Lung (tissue), 12 donors: Measurements from ENCODE around the gene WNT7B. TPM values are rescaled to one million over a fixed set of nuclear protein-coding genes. Genes with fewer than 3 reads are reported as not detected.
A peak's percentile ranks its signal among the peaks of the same experiment; 100 is the strongest.

Experiments used
- ATAC-seq: fragments of 200-7000 bp; cut with Tn5 transposase; one replicate; pipeline ENCODE4 v1.9.1; 2020; ENCODE audit warnings: moderate number of reproducible peaks; ENCODE audit not compliant: insufficient read depth, low FRiP score
- DNase-seq, 3 donors: peaks; one replicate each; pipeline ENCODE4 v3.0.0-alpha.2; 2013 to 2017
- H3K27ac ChIP-seq, 2 donors: one replicate each; pipeline ENCODE4 v1.5.1; 2013; ENCODE audit warnings: mild to moderate bottlenecking in 2 of 2, moderate library complexity in 2 of 2, control low read depth in 1 of 2, inconsistent platforms in 1 of 2, low read depth in 1 of 2, low read length in 1 of 2
- H3K27me3 ChIP-seq, 3 donors: one replicate each; pipeline ENCODE4 v1.5.1; 2013; ENCODE audit warnings: low read length in 2 of 3; ENCODE audit not compliant: control insufficient read depth in 3 of 3, insufficient read depth in 3 of 3
- H3K36me3 ChIP-seq, 4 donors: one replicate each; pipeline ENCODE4 v1.5.1; 2013; ENCODE audit warnings: low read length in 4 of 4, mild to moderate bottlenecking in 1 of 4, moderate library complexity in 1 of 4; ENCODE audit not compliant: control insufficient read depth in 4 of 4, insufficient read depth in 4 of 4
- H3K4me1 ChIP-seq, 5 donors: one replicate each; pipeline ENCODE4 v1.5.1; 2013; ENCODE audit warnings: low read length in 5 of 5, mild to moderate bottlenecking in 2 of 5, moderate library complexity in 1 of 5; ENCODE audit not compliant: control insufficient read depth in 5 of 5, insufficient read depth in 5 of 5
- H3K4me3 ChIP-seq: one replicate; pipeline ENCODE4 v1.5.1; 2013; ENCODE audit warnings: mild to moderate bottlenecking, control low read depth, moderate library complexity
- H3K9ac ChIP-seq, 2 donors: one replicate each; pipeline ENCODE4 v1.5.1; 2013; ENCODE audit warnings: low read length in 2 of 2, control low read depth in 1 of 2; ENCODE audit not compliant: insufficient read depth in 1 of 2
- H3K9me3 ChIP-seq, 4 donors: one replicate each; pipeline ENCODE4 v1.5.1; 2013; ENCODE audit warnings: low read length in 3 of 4, mild to moderate bottlenecking in 1 of 4, moderate library complexity in 1 of 4; ENCODE audit not compliant: control insufficient read depth in 4 of 4, insufficient read depth in 3 of 4
- CTCF ChIP-seq: IDR thresholded peaks from 2 replicates; pipeline ENCODE4 v1.5.1; 2012; ENCODE audit warnings: mild to moderate bottlenecking; ENCODE audit errors: control extremely low read depth, extremely low read depth
- WGBS, 2 donors: extraction: QIAGEN DNeasy Blood & Tissue Kit; methylation state at CpG; one replicate each; pipeline ENCODE4 v1.1.7; 2013; 5-methylcytosine and 5-hydroxymethylcytosine counted together
- polyA plus RNA-seq, 2 donors: library from polyadenylated mRNA; stranded (reverse); fragments of 200-250 nt; gene quantifications; one replicate each; pipeline ENCODE4 v1.2.1, GENCODE V29; 2013
- total RNA-seq, 2 donors: library from RNA; depleted of rRNA in 1 of 2; stranded (reverse); fragments of >200 nt in 1 of 2; gene quantifications; one replicate each; pipeline ENCODE4 v1.2.1, GENCODE V29; 2014 to 2021
- donor health status: control.
- donor health status: control.
- donor health status: Bipolar disorder and iron deficiency.
- donor health status: healthy.
- donor health status: DM: yes; HTN: yes; CAD: no.

WNT7B gene
- total and polyA plus RNA-seq, 4 donors = 3.5 to 12.5 (median 6.5) TPM

DNA sequence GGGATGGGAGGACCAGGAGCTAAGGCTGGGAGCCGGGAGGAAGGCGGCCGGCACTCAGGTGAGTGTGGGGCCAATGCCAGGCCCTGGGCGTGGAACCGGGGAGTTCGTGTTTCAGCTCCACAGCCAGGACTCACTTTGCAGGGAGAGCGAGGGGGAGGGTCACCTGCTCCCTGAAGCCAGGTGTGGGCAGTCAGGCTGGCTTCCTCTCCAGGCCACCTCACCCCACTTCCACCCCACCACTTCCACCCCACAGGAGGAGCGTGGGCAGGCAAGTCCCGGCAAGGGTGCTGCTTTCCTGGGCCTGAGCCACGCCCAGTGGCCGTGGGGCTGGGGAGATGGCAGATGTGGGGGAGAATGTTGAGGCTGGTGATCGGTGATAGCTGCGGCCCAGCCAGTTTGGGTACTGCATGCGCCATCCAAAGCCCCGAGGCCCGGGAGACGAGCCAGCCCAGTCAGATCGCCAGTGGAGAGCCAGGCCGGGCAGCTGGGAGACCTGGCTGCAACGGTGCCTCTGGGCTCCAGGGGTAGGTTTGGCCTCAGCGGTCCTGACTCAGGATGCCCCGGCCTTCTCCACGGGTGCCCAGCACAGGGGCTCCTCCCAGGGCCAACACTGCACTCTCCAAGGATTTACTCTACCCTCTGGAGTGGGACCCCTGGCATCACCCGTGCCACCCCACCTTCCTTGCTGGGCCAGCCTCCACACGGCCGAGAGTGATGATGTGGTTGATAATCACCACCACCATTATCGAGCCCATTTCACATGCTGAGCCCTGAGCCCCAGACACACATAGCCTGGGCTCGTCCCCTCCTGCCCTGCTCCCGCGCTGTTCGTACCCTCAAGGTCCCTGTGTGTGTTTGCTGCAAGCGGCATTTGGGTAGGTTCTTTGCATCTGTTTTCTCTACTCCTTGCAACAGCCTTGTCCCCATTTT is 93.8 kb downstream of the WNT7B start:
- WGBS, 2 donors = 81 to 87% methylated on average over 32 of the region's 32 CpGs
- peaks cover 0 to 3% (median 0%) of the 10 kb centered on the region in 4 donors for H3K9me3 ChIP-seq
- H3K27ac ChIP-seq = no peak overlapping the region
- ATAC-seq (no peak), DNase-seq (peak in 1 of 3 donors; percentile 8)
- peaks cover 5 to 23% (median 19%) of the 10 kb centered on the region in 3 donors for H3K27me3 ChIP-seq
- H3K9ac ChIP-seq = no peak overlapping the region
- H3K4me3 ChIP-seq = no peak overlapping the region
- H3K36me3 ChIP-seq = no peaks in the 10 kb centered on the region
- TF ChIP-seq CTCF = no peak
- peaks cover 0 to 18% (median 6%) of the 10 kb centered on the region in 5 donors for H3K4me1 ChIP-seq

DNA sequence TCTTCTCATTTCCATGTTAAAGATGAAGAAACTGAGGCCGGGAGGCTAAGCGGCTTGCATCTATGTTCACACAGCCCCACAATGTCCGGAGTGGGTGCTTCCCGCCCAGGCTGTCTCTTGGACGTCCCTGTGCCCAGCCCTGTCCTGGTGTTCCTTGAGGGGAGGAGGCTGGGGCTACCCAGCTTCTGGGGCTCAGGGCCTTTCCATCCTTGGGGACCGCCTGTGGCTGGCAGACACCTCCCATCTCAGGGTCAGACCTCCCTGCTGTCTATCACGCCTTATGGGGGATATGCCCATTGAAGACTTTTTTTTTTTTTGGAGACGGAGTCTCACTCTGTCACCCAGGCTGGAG is 95.5 kb downstream of the WNT7B start:
- H3K9me3 ChIP-seq = no peaks in the 10 kb centered on the region
- no peak overlapping the region for H3K27ac ChIP-seq
- peaks cover 5 to 33% (median 22%) of the 10 kb centered on the region in 3 donors for H3K27me3 ChIP-seq
- no peak for TF ChIP-seq CTCF
- DNase-seq (peak in 1 of 3 donors; percentile 7), ATAC-seq (no peak)
- no peaks in the 10 kb centered on the region for H3K36me3 ChIP-seq
- H3K4me3 ChIP-seq = no peak overlapping the region
- peaks cover 0 to 27% (median 5%) of the 10 kb centered on the region in 5 donors for H3K4me1 ChIP-seq
- 85 to 86% methylated on average over 8 of the region's 8 CpGs for WGBS, 2 donors
- no peak overlapping the region for H3K9ac ChIP-seq

DNA sequence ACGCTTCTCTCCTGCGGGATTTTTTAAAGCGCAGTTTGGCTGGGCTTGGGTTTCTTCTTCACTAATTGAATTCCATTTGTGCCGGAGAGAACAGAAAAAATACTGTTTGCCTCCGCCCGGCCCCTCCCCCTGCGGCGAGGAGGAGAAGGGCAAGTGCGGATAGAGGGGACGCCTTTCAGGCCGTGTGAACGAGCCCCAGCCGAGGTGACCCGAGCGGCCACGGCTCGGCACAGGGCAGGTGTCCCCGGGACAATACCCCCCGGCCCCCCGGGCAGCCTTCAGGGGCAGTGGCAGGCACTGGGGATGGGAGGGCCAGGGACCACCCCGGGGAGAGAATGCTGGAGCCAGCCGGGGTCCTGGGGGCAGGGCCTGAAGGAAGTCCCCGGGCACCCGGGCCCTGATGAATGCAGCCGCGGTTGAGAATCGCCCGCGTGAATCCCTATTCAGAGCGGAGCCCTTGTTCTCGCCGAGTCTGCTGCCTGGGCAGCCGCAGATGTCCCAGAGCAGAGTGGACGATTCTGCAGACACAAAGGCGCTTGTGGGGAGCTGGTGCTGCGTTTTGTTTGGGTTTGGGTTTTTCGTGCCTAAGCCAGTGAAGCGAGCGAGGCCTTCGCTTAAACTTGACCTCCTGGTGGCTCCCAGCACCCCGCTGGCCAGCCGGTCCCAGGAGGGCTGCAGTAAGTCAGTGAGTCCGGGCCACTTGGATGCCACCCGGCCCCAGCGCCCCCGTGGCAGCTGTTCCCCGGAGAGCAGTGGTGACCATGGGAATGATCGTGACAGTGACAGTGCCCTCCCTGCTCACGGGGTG is 96.0 kb downstream of the WNT7B start:
- no peak for ATAC-seq
- Histone ChIP-seq H3K4me1 (peaks cover 0 to 27% (median 5%) of the 10 kb centered on the region in 5 donors), H3K9ac (no peak overlapping the region), H3K9me3 (no peaks in the 10 kb centered on the region), H3K27ac (no peak overlapping the region), H3K27me3 (peaks cover 5 to 33% (median 22%) of the 10 kb centered on the region in 3 donors), H3K36me3 (no peaks in the 10 kb centered on the region), H3K4me3 (no peak overlapping the region)
- no peak for TF ChIP-seq CTCF
- DNase-seq = peak in 1 of 3 donors; percentile 27
- 18 to 21% methylated on average over 47 to 49 of the region's 49 CpGs for WGBS, 2 donors
